Dermis blood vessel endothelial cell (primary cell): ENCODE measurements around the gene SLC38A2. TPM values are rescaled to one million over a fixed set of nuclear protein-coding genes. Genes with fewer than 3 reads are reported as not detected.

Experiments
- DNase-seq: peaks from one replicate; pipeline ENCODE4 v3.0.0; 2010
- total RNA-seq: library from RNA; depleted of rRNA; stranded (reverse); fragments of >200 nt; gene quantifications from 2 replicates; pipeline ENCODE4 v1.2.3, GENCODE V29; 2014

SLC38A2 gene
- total RNA-seq, 1 donor from 2014 or later = 745 TPM

GRCh38 chr12:46374310-46374709 is 1.7 kb upstream of the SLC38A2 start:
- no peak for DNase-seq

GRCh38 chr12:46373301-46374296 is 1.0 kb upstream of the SLC38A2 start:
- peak; percentile 77 for DNase-seq

- DNase-seq = peak; percentile 58
Observed at GRCh38 chr12:46371718-46372543, 642 bp downstream of the SLC38A2 start.

GRCh38 chr12:46370792-46371717 is 1.5 kb downstream of the SLC38A2 start:
- peak; percentile 91 for DNase-seq

- no peak for DNase-seq
Observed at GRCh38 chr12:46370380-46370734, 2.2 kb downstream of the SLC38A2 start.

GRCh38 chr12:46369474-46370379 is 2.8 kb downstream of the SLC38A2 start:
- no peak for DNase-seq

- DNase-seq = no peak
Observed at GRCh38 chr12:46369095-46369473, 3.5 kb downstream of the SLC38A2 start.

GRCh38 chr12:46368684-46369083 is 3.9 kb downstream of the SLC38A2 start:
- no peak for DNase-seq

- peak; percentile 37 for DNase-seq
Observed at GRCh38 chr12:46368138-46368537, 4.4 kb downstream of the SLC38A2 start.

GRCh38 chr12:46367351-46368029 is 5.1 kb downstream of the SLC38A2 start:
- DNase-seq = peak; percentile 43

GRCh38 chr12:46366771-46367170 is 5.8 kb downstream of the SLC38A2 start:
- DNase-seq = no peak

- no peak for DNase-seq
Observed at GRCh38 chr12:46365951-46366379, 6.6 kb downstream of the SLC38A2 start.

- peak; percentile 78 for DNase-seq
Observed at GRCh38 chr12:46364777-46365580, 7.6 kb downstream of the SLC38A2 start.

- no peak for DNase-seq
Observed at GRCh38 chr12:46364300-46364696, 8.3 kb downstream of the SLC38A2 start.

GRCh38 chr12:46363582-46364299 is 8.8 kb downstream of the SLC38A2 start:
- no peak for DNase-seq

- peak; percentile 18 for DNase-seq
Observed at GRCh38 chr12:46362895-46363581, 9.5 kb downstream of the SLC38A2 start.

GRCh38 chr12:46361667-46362034 is 10.9 kb downstream of the SLC38A2 start:
- peak; percentile 7 for DNase-seq

- peak; percentile 48 for DNase-seq
Observed at GRCh38 chr12:46360908-46361666, 11.5 kb downstream of the SLC38A2 start.
